SK-N-MC (cell line): ENCODE results near the gene FER.

Experiments used
- DNase-seq: peaks from one replicate; pipeline ENCODE4 v3.0.0-alpha.2; 2011; ENCODE audit warnings: low read depth, low spot score
- H3K27ac ChIP-seq: fragments of 200-600 bp; sonication (generic); 2 replicates; pipeline ENCODE4 v1.5.1; 2016; ENCODE audit warnings: mixed run types
- H3K36me3 ChIP-seq: fragments of 200-600 bp; sonication (generic); 2 replicates; pipeline ENCODE4 v1.6.1; 2017; ENCODE audit warnings: antibody characterized with exemption, low read length, mixed read lengths; ENCODE audit not compliant: insufficient read depth
- H3K4me3 ChIP-seq: fragments of 200-600 bp; sonication (generic); 2 replicates; pipeline ENCODE4 v1.5.1; 2016
- H3K9ac ChIP-seq: fragments of 200-600 bp; sonication (generic); 2 replicates; pipeline ENCODE4 v1.8.0; 2017; ENCODE audit warnings: mixed run types, mixed read lengths; ENCODE audit not compliant: insufficient read length
- H3K9me3 ChIP-seq: fragments of 200-600 bp; sonication (generic); 2 replicates; pipeline ENCODE4 v1.6.1; 2017; ENCODE audit warnings: low read depth, mild to moderate bottlenecking, antibody characterized with exemption, low read length, moderate library complexity, mixed read lengths
- EZH2 ChIP-seq: fragments of 200-600 bp; sonication (generic); IDR thresholded peaks from one replicate; pipeline ENCODE4 v1.6.1; 2017; ENCODE audit warnings: antibody characterized with exemption
- FOXP2 ChIP-seq: optimal IDR thresholded peaks from 2 replicates; pipeline ENCODE3; 2011; ENCODE audit warnings: mild to moderate bottlenecking, moderate library complexity; ENCODE audit not compliant: insufficient read depth; ENCODE audit errors: extremely low read length, control extremely low read depth
- POLR2AphosphoS5 ChIP-seq: IDR thresholded peaks from 2 replicates; pipeline ENCODE4 v1.6.1; 2012; ENCODE audit warnings: mild to moderate bottlenecking, low read depth, low read length, borderline replicate concordance

Gene FER

GRCh38 chr5:109186759-109187158 lies 439.1 kb downstream of the FER start:
- TF ChIP-seq EZH2 = no peak
- TF ChIP-seq FOXP2 = no peak
- TF ChIP-seq POLR2AphosphoS5 = no peak
- DNase-seq = no peak
- Histone ChIP-seq H3K4me3 (no peak overlapping the region), H3K9me3 (no peaks in the 10 kb centered on the region), H3K27ac (no peak overlapping the region), H3K9ac (no peak overlapping the region), H3K36me3 (no peaks in the 10 kb centered on the region)

- Histone ChIP-seq H3K4me3 (peak overlapping the region; percentile 61), H3K27ac (peak overlapping the region; percentile 88; the same call in 1 of the 2 replicates)
Observed at GRCh38 chr5:109191153-109191558, 443.5 kb downstream of the FER start.

GRCh38 chr5:109192027-109192426 lies 444.3 kb downstream of the FER start:
- Histone ChIP-seq H3K9ac (peak overlapping the region; percentile 39), H3K9me3 (no peaks in the 10 kb centered on the region), H3K27ac (peak overlapping the region; percentile 88), H3K4me3 (peak overlapping the region; percentile 61), H3K36me3 (no peaks in the 10 kb centered on the region)
- DNase-seq = no peak
- TF ChIP-seq EZH2 = no peak
- TF ChIP-seq FOXP2 = no peak
- TF ChIP-seq POLR2AphosphoS5 = peak; percentile 35; the same call in 1 of the 2 replicates

More at GRCh38 chr5:109191153-109191558, 443.5 kb downstream of the FER start:
- Histone ChIP-seq H3K36me3 (no peaks in the 10 kb centered on the region), H3K9ac (no peak overlapping the region), H3K9me3 (no peaks in the 10 kb centered on the region)
- TF ChIP-seq POLR2AphosphoS5 (no peak), FOXP2 (no peak), EZH2 (no peak)
- DNase-seq = no peak

GRCh38 chr5:109192555-109193281 lies 445.0 kb downstream of the FER start:
- no peaks in the 10 kb centered on the region for H3K36me3 ChIP-seq
- TF ChIP-seq EZH2 (no peak), FOXP2 (no peak), POLR2AphosphoS5 (no peak)
- H3K4me3 ChIP-seq = no peak overlapping the region; the same call in 1 of the 2 replicates
- no peak overlapping the region for H3K9ac ChIP-seq
- no peak for DNase-seq
- H3K9me3 ChIP-seq = no peaks in the 10 kb centered on the region
- H3K27ac ChIP-seq = peak overlapping the region; percentile 88

- Histone ChIP-seq H3K27ac (no peak overlapping the region), H3K4me3 (no peak overlapping the region), H3K9me3 (no peaks in the 10 kb centered on the region), H3K36me3 (no peaks in the 10 kb centered on the region), H3K9ac (no peak overlapping the region)
- no peak for DNase-seq
- TF ChIP-seq POLR2AphosphoS5 (no peak), FOXP2 (no peak), EZH2 (no peak)
Observed at GRCh38 chr5:109195667-109196066, 448.0 kb downstream of the FER start.

GRCh38 chr5:109196087-109196822 lies 448.6 kb downstream of the FER start:
- H3K9ac ChIP-seq = no peak overlapping the region
- H3K4me3 ChIP-seq = no peak overlapping the region
- H3K36me3 ChIP-seq = no peaks in the 10 kb centered on the region
- no peaks in the 10 kb centered on the region for H3K9me3 ChIP-seq
- DNase-seq = no peak
- no peak for TF ChIP-seq EZH2
- H3K27ac ChIP-seq = peak overlapping the region; percentile 32; the same call in 1 of the 2 replicates

GRCh38 chr5:109196823-109197160 lies 449.1 kb downstream of the FER start:
- DNase-seq = no peak
- Histone ChIP-seq H3K9ac (no peak overlapping the region), H3K27ac (no peak overlapping the region), H3K36me3 (no peaks in the 10 kb centered on the region), H3K4me3 (no peak overlapping the region), H3K9me3 (no peaks in the 10 kb centered on the region)
- TF ChIP-seq POLR2AphosphoS5 (no peak), FOXP2 (no peak), EZH2 (no peak)

- TF ChIP-seq EZH2 = no peak
- no peak for TF ChIP-seq FOXP2
- no peak for TF ChIP-seq POLR2AphosphoS5
- Histone ChIP-seq H3K9ac (no peak overlapping the region), H3K27ac (no peak overlapping the region), H3K4me3 (no peak overlapping the region), H3K9me3 (no peaks in the 10 kb centered on the region), H3K36me3 (no peaks in the 10 kb centered on the region)
- no peak for DNase-seq
Observed at GRCh38 chr5:109199289-109199688, 451.6 kb downstream of the FER start.
